ENCODE measurements around the gene TRABD2A. TPM values are rescaled to one million over a fixed set of nuclear protein-coding genes. Genes with fewer than 3 reads are reported as not detected.

TRABD2A gene
- total and polyA plus RNA-seq, 2 donors (not counting 1 experiment from before 2014, with no cell fraction given): 4.4 to 14.4 TPM

- Histone ChIP-seq H3K4me1 (ENCODE audit: control insufficient read depth, extremely low read depth, insufficient read depth, low read length) (peaks cover 2% of the 10 kb centered on the region), H3K36me3 (ENCODE audit: control insufficient read depth, insufficient read depth, low read length) (no peaks in the 10 kb centered on the region), H3K9ac (ENCODE audit: insufficient read depth, low read length) (no peak overlapping the region), H3K4me2 (ENCODE audit: extremely low read depth, insufficient read depth, low read length) (no peak overlapping the region), H3K27ac (ENCODE audit: insufficient read depth, low read length) (no peak overlapping the region), H3K9me3 (ENCODE audit: control insufficient read depth, insufficient read depth, low read depth, low read length) (no peaks in the 10 kb centered on the region), H4K20me1 (ENCODE audit: control insufficient read depth, extremely low read depth, insufficient read depth, low read length) (no peaks in the 10 kb centered on the region), H3K4me3 (replicated peaks in 1 of 4; ENCODE audit: control extremely low read depth in 1 of 4, insufficient read depth in 1 of 4, low read depth in 3 of 4, low read length in 4 of 4) (no peak overlapping the region), H3K79me2 (ENCODE audit: control insufficient read depth, insufficient read depth, low read length) (no peaks in the 10 kb centered on the region), H2AFZ (ENCODE audit: low read length) (no peak overlapping the region), H3K27me3 (ENCODE audit: control insufficient read depth, insufficient read depth, low read length) (no peaks in the 10 kb centered on the region)
- DNase-seq (ENCODE audit: low read depth in 2 of 2): no peak
- TF ChIP-seq EZH2 (IDR thresholded peaks at IDR 0.05; ENCODE audit: low read length, missing control alignments) (no peak), CTCF (conservative IDR thresholded peaks at IDR 0.05 in 1 of 2, IDR thresholded peaks at IDR 0.05 in 1 of 2; ENCODE audit: low read depth in 1 of 2, low read length in 2 of 2) (no peak)
Observed at GRCh38 chr2:84817239-84817655, 63.6 kb downstream of the TRABD2A start.

- no peak overlapping the region for H2AFZ ChIP-seq (ENCODE audit: low read length)
Observed at GRCh38 chr2:84816426-84817026, 64.4 kb downstream of the TRABD2A start.

DNA sequence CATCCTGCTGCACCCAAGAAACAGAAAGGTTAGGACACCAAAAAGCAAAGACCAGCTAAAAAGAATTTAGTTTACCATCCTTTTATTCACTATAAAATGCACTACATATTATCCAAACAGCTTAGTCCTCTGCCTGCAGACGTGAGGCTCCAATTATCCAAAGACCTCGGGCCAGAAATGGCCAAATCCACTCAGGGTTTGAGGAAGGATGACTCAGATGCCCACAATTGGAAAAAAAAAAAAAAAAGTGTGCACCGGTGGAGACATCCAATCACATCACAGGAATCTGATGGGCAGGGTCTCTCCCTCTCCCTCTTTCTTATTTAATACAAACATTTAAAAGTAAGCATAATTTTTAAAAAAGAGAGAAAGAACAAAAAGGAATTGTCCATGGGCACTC, 65.7 kb downstream of the TRABD2A start:
- Histone ChIP-seq H2AFZ (ENCODE audit: low read length) (no peak overlapping the region), H3K4me2 (ENCODE audit: extremely low read depth, insufficient read depth, low read length) (no peak overlapping the region), H3K9me3 (ENCODE audit: control insufficient read depth, insufficient read depth, low read depth, low read length) (no peaks in the 10 kb centered on the region), H3K4me3 (replicated peaks in 1 of 4; ENCODE audit: control extremely low read depth in 1 of 4, insufficient read depth in 1 of 4, low read depth in 3 of 4, low read length in 4 of 4) (no peak overlapping the region), H3K27me3 (ENCODE audit: control insufficient read depth, insufficient read depth, low read length) (no peaks in the 10 kb centered on the region), H4K20me1 (ENCODE audit: control insufficient read depth, extremely low read depth, insufficient read depth, low read length) (no peaks in the 10 kb centered on the region), H3K79me2 (ENCODE audit: control insufficient read depth, insufficient read depth, low read length) (no peaks in the 10 kb centered on the region), H3K9ac (ENCODE audit: insufficient read depth, low read length) (no peak overlapping the region), H3K36me3 (ENCODE audit: control insufficient read depth, insufficient read depth, low read length) (no peaks in the 10 kb centered on the region), H3K4me1 (ENCODE audit: control insufficient read depth, extremely low read depth, insufficient read depth, low read length) (peaks cover 2% of the 10 kb centered on the region), H3K27ac (ENCODE audit: insufficient read depth, low read length) (no peak overlapping the region)
- peak; percentile 31 to 58 for DNase-seq (ENCODE audit: low read depth in 2 of 2)
- TF ChIP-seq EZH2 (IDR thresholded peaks at IDR 0.05; ENCODE audit: low read length, missing control alignments) (no peak), CTCF (conservative IDR thresholded peaks at IDR 0.05 in 1 of 2, IDR thresholded peaks at IDR 0.05 in 1 of 2; ENCODE audit: low read depth in 1 of 2, low read length in 2 of 2) (no peak)

More at GRCh38 chr2:84816426-84817026, 64.4 kb downstream of the TRABD2A start:
- Histone ChIP-seq H3K36me3 (ENCODE audit: control insufficient read depth, insufficient read depth, low read length) (no peaks in the 10 kb centered on the region), H3K4me3 (replicated peaks in 1 of 4; ENCODE audit: control extremely low read depth in 1 of 4, insufficient read depth in 1 of 4, low read depth in 3 of 4, low read length in 4 of 4) (no peak overlapping the region), H3K27me3 (ENCODE audit: control insufficient read depth, insufficient read depth, low read length) (no peaks in the 10 kb centered on the region), H3K9ac (ENCODE audit: insufficient read depth, low read length) (no peak overlapping the region), H3K9me3 (ENCODE audit: control insufficient read depth, insufficient read depth, low read depth, low read length) (no peaks in the 10 kb centered on the region), H3K4me2 (ENCODE audit: extremely low read depth, insufficient read depth, low read length) (no peak overlapping the region), H3K4me1 (ENCODE audit: control insufficient read depth, extremely low read depth, insufficient read depth, low read length) (peaks cover 2% of the 10 kb centered on the region), H3K27ac (ENCODE audit: insufficient read depth, low read length) (no peak overlapping the region), H3K79me2 (ENCODE audit: control insufficient read depth, insufficient read depth, low read length) (no peaks in the 10 kb centered on the region), H4K20me1 (ENCODE audit: control insufficient read depth, extremely low read depth, insufficient read depth, low read length) (no peaks in the 10 kb centered on the region)
- TF ChIP-seq CTCF (conservative IDR thresholded peaks at IDR 0.05 in 1 of 2, IDR thresholded peaks at IDR 0.05 in 1 of 2; ENCODE audit: low read depth in 1 of 2, low read length in 2 of 2) (no peak), EZH2 (IDR thresholded peaks at IDR 0.05; ENCODE audit: low read length, missing control alignments) (no peak)
- no peak for DNase-seq (ENCODE audit: low read depth in 2 of 2)
